Muscle layer of colon (tissue), 2 donors: ENCODE measurements around the gene TSKU.
"Not testable (repeated sequence)": the region's sequence is repeated elsewhere in the genome, so short reads cannot be mapped to it uniquely, and the experiment has no call there.

Experiments
- H3K27ac ChIP-seq: one replicate; pipeline ENCODE4 v1.7.0; 2013; ENCODE audit warnings: low read depth, mild to moderate bottlenecking, low read length, moderate library complexity
- H3K27me3 ChIP-seq, 2 donors: one replicate each; pipeline ENCODE4 v1.7.0; 2013; ENCODE audit warnings: low read length in 2 of 2, mild to moderate bottlenecking in 2 of 2; ENCODE audit not compliant: insufficient read depth in 2 of 2, control insufficient read depth in 1 of 2
- H3K36me3 ChIP-seq: one replicate; pipeline ENCODE4 v1.7.0; 2013; ENCODE audit warnings: mild to moderate bottlenecking, low read length; ENCODE audit not compliant: insufficient read depth
- H3K4me1 ChIP-seq: one replicate; pipeline ENCODE4 v1.7.0; 2013; ENCODE audit warnings: mild to moderate bottlenecking, low read length; ENCODE audit not compliant: insufficient read depth
- H3K4me3 ChIP-seq, 2 donors: one replicate each; pipeline ENCODE4 v1.7.0; 2013; ENCODE audit warnings: low read length in 2 of 2, low read depth in 1 of 2, mild to moderate bottlenecking in 1 of 2, moderate library complexity in 1 of 2
- H3K9ac ChIP-seq: one replicate; pipeline ENCODE4 v1.7.0; 2013; ENCODE audit warnings: low read length
- H3K9me3 ChIP-seq: one replicate; pipeline ENCODE4 v1.7.0; 2013; ENCODE audit warnings: mild to moderate bottlenecking, low read length
- donor health status: abdominal sarcoma.
- donor health status: Adenocarcinoma of cecum.

Gene TSKU, protein sequence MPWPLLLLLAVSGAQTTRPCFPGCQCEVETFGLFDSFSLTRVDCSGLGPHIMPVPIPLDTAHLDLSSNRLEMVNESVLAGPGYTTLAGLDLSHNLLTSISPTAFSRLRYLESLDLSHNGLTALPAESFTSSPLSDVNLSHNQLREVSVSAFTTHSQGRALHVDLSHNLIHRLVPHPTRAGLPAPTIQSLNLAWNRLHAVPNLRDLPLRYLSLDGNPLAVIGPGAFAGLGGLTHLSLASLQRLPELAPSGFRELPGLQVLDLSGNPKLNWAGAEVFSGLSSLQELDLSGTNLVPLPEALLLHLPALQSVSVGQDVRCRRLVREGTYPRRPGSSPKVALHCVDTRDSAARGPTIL

DNA sequence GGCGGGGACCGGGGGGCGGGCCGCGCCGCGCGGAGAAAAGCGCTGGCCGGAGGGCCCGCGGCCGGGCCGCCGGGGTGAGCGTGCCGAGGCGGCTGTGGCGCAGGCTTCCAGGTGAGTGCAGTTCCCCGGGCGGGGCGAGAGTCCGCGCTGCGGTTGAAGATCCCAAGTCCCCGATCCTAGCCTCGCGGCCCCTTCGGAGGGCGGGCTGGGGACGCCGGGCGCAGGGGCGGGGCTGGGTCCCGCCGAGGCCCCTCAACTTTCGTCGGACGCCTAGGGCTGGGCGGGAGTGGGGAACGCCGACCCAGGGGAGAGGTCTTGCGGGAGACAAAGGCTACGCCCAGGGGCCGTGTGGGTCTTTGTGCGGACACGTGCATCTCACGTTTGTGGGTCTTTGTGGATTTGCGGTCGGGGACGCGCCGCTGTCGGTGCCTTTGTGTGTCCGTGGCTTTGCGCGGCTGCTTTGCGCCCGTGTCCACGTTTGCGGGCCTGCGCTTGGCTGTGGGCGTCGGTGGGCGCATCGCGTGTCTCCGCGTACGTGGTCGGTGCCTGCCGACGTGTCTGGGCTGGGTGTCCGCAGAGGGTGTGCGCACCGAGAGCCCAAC is at the start of gene TSKU:
Gene TSKU (plus strand): TSS at position 63 of the 602 bp plus-strand sequence. CDS start 12,261 bp downstream, outside the sequence.
- Histone ChIP-seq H3K36me3 (no peaks in the 10 kb centered on the region), H3K4me3 (peak within 1 kb of the TSS; percentile 79), H3K9ac (no peak within 1 kb of the TSS), H3K27me3 (no peaks in the 10 kb centered on the region), H3K27ac (peak within 1 kb of the TSS; percentile 82), H3K9me3 (no peaks in the 10 kb centered on the region), H3K4me1 (peaks cover 10% of the 10 kb centered on the region)

- H3K27me3 ChIP-seq, H3K4me3 ChIP-seq, H3K27ac ChIP-seq, H3K9me3 ChIP-seq, H3K9ac ChIP-seq, H3K36me3 ChIP-seq, H3K4me1 ChIP-seq: not testable (repeated sequence)
These were observed 49.2 kb upstream of the TSKU start for GRCh38 chr11:76733906-76734305.

- Histone ChIP-seq H3K9ac (no peak overlapping the region), H3K4me1 (peaks cover 7% of the 10 kb centered on the region)
These were observed 48.4 kb upstream of the TSKU start for GRCh38 chr11:76734456-76735420.

GRCh38 chr11:76735841-76736240 is 47.3 kb upstream of the TSKU start:
- Histone ChIP-seq H3K27me3 (no peaks in the 10 kb centered on the region), H3K4me3 (no peak overlapping the region), H3K36me3 (no peaks in the 10 kb centered on the region), H3K4me1 (peaks cover 7% of the 10 kb centered on the region), H3K27ac (no peak overlapping the region), H3K9me3 (no peaks in the 10 kb centered on the region), H3K9ac (no peak overlapping the region)

More at GRCh38 chr11:76734456-76735420, 48.4 kb upstream of the TSKU start:
- no peak overlapping the region for H3K4me3 ChIP-seq
- no peaks in the 10 kb centered on the region for H3K36me3 ChIP-seq
- no peaks in the 10 kb centered on the region for H3K9me3 ChIP-seq
- no peaks in the 10 kb centered on the region for H3K27me3 ChIP-seq
- no peak overlapping the region for H3K27ac ChIP-seq

GRCh38 chr11:76736266-76736665 is 46.9 kb upstream of the TSKU start:
- Histone ChIP-seq H3K4me3 (no peak overlapping the region), H3K36me3 (no peaks in the 10 kb centered on the region), H3K4me1 (peaks cover 7% of the 10 kb centered on the region), H3K9me3 (no peaks in the 10 kb centered on the region), H3K27me3 (no peaks in the 10 kb centered on the region), H3K9ac (no peak overlapping the region), H3K27ac (no peak overlapping the region)

DNA sequence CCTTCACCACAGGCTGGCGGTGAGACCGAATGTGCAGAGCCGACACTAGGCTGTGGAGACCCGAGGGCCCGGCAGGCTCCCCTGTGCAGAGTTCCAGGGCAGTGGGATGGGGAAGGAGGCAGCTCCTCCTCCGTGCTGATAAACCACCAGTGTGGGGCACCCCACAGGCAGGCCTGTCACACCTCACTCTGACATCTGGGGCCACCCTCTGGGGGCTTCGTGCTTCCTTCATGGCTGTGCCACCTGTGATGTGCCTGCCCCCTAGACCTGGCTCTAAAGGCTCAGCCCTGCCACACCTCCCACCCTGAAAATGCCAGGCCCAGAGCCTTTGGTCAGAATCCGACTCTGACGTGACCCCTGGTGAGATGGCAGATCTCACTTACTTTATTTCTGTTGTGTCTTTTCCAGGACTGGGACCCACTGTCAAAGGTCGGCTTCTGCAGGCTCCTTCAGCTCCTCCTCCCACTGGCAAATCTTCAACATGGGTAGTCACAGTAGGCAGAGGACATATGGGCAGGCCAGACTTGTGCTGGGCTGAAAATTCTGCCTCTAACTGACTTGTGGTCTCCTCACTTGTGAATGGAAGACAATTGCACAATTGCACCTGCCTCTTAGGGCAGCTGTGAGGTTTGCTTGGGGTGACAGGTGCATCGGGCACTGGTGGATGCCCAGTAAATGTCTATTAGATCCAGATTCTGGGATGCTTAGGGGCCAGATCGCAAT is 46.2 kb upstream of the TSKU start:
- no peaks in the 10 kb centered on the region for H3K36me3 ChIP-seq

DNA sequence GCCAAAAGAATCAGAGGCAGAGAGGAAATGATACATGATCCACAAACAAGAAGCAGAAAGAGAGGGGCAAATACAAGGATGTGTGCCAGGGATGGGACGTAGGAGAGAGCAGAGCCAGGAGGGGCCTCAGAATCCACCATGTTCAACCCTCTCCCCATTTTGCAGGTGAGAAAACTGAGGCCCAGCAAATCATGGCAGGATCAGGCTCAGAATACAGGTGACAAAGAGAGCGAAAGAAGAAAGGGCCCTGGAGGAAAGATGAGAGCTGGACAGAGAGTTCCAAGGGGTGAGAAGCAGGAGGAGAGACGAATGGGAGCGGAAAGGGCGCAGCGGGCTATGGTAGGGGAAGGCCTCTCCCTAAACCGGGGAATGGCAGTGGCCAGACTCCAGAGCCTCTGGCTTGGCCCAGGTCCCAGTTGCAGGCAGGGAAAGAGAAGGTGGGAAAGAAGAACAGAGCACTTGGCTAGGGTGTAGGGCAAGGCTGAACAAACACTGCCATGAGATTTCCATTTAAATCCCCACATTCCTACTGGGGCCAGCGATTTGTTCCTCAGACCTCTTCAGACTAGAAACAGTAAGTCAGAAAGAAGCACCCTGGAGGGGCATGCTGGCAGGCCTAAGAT is 44.4 kb upstream of the TSKU start:
- no peak overlapping the region for H3K27ac ChIP-seq
- H3K27me3 ChIP-seq, result no peaks in the 10 kb centered on the region
- no peak overlapping the region for H3K9ac ChIP-seq
- H3K4me3 ChIP-seq, result no peak overlapping the region
- peaks cover 7% of the 10 kb centered on the region for H3K4me1 ChIP-seq
- no peaks in the 10 kb centered on the region for H3K36me3 ChIP-seq
- H3K9me3 ChIP-seq, result no peaks in the 10 kb centered on the region

More for the DNA sequence above, 46.2 kb upstream of the TSKU start:
- Histone ChIP-seq H3K27ac (no peak overlapping the region), H3K27me3 (no peaks in the 10 kb centered on the region), H3K9ac (no peak overlapping the region), H3K4me3 (no peak overlapping the region), H3K4me1 (peaks cover 7% of the 10 kb centered on the region), H3K9me3 (no peaks in the 10 kb centered on the region)

GRCh38 chr11:76739798-76740197 is 43.4 kb upstream of the TSKU start:
- Histone ChIP-seq H3K4me3 (no peak overlapping the region), H3K27me3 (no peaks in the 10 kb centered on the region), H3K27ac (no peak overlapping the region), H3K9ac (no peak overlapping the region), H3K36me3 (no peaks in the 10 kb centered on the region), H3K4me1 (peaks cover 3% of the 10 kb centered on the region), H3K9me3 (no peaks in the 10 kb centered on the region)

GRCh38 chr11:76740772-76741171 is 42.4 kb upstream of the TSKU start:
- no peaks in the 10 kb centered on the region for H3K9me3 ChIP-seq

DNA sequence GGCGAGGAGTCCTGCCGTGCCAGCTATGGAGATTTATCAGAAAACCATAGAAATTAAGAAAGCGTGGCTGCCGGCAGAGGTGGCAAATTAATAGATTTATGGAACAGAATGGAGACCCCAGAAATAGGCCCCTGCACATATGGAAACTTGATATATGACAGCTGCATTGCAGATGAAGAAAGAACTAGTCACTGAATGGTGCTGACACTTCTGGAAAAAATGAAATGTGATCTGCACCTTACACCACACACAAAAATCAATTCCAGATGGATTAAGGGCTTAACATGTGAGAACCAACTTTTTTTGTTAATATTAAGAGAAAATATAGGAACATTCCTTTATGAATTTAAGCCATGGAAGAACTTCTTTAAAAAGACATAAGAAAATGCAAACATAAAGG is 40.3 kb upstream of the TSKU start:
- Histone ChIP-seq H3K9me3 (no peaks in the 10 kb centered on the region), H3K4me1 (no peaks in the 10 kb centered on the region), H3K4me3 (no peak overlapping the region), H3K9ac (no peak overlapping the region), H3K36me3 (no peaks in the 10 kb centered on the region), H3K27ac (no peak overlapping the region), H3K27me3 (no peaks in the 10 kb centered on the region)

More at GRCh38 chr11:76740772-76741171, 42.4 kb upstream of the TSKU start:
- Histone ChIP-seq H3K36me3 (no peaks in the 10 kb centered on the region), H3K4me1 (no peaks in the 10 kb centered on the region), H3K27ac (no peak overlapping the region), H3K9ac (no peak overlapping the region), H3K4me3 (no peak overlapping the region), H3K27me3 (no peaks in the 10 kb centered on the region)
